HepG2 (cell line): ENCODE data around the gene SKIDA1. TPM values are rescaled to one million over a fixed set of nuclear protein-coding genes. Genes with fewer than 3 reads are reported as not detected.

Experiments used
- CAMTA2 ChIP-seq: sonication (generic); formaldehyde crosslinking; IDR thresholded peaks from 2 replicates; pipeline ENCODE4 v1.4.0; 2020; ENCODE audit warnings: mild to moderate bottlenecking, missing genetic modification reagents, borderline replicate concordance
- KDM5B ChIP-seq: sonication (generic); formaldehyde crosslinking; IDR thresholded peaks from 2 replicates; pipeline ENCODE4 v1.4.0; 2020; ENCODE audit warnings: missing genetic modification reagents, mild to moderate bottlenecking, borderline replicate concordance
- MTERF4 ChIP-seq: sonication (generic); formaldehyde crosslinking; IDR thresholded peaks from 2 replicates; pipeline ENCODE4 v1.8.0; 2023; ENCODE audit warnings: mild to moderate bottlenecking, missing genetic modification reagents
- NFIC ChIP-seq: IDR thresholded peaks from 2 replicates; pipeline ENCODE4 v1.6.1; 2012; ENCODE audit warnings: mild to moderate bottlenecking, low read length, inconsistent platforms
- PBX2 ChIP-seq: IDR thresholded peaks from 2 replicates; pipeline ENCODE4 v1.6.1; 2016; ENCODE audit warnings: control low read depth
- PHF8 ChIP-seq: sonication (generic); formaldehyde crosslinking; IDR thresholded peaks from 2 replicates; pipeline ENCODE4 v1.5.0; 2020; ENCODE audit warnings: missing genetic modification reagents
- POLR2G ChIP-seq: fragments of 200-400 bp; formaldehyde crosslinking; IDR thresholded peaks from 2 replicates; pipeline ENCODE4 v1.6.1; 2018; ENCODE audit warnings: mild to moderate bottlenecking, low read depth, low read length, moderate library complexity
- SMAD3 ChIP-seq: sonication (generic); formaldehyde crosslinking; IDR thresholded peaks from 2 replicates; pipeline ENCODE4 v1.4.0; 2020; ENCODE audit warnings: missing genetic modification reagents
- SNAI1 ChIP-seq: sonication (generic); formaldehyde crosslinking; IDR thresholded peaks from 2 replicates; pipeline ENCODE4 v1.5.0; 2020; ENCODE audit warnings: mild to moderate bottlenecking, missing genetic modification reagents, borderline replicate concordance
- SOX13 ChIP-seq, 3 experiments: fragments of 450-650 bp in 1 of 3; sonication (generic) in 1 of 3; formaldehyde crosslinking in 1 of 3; IDR thresholded peaks in 2 of 3; conservative IDR thresholded peaks in 1 of 3; 2 replicates each; pipeline versions ENCODE4 v1.5.0 to v1.6.1; 2016 to 2020; ENCODE audit warnings: antibody characterized with exemption in 1 of 3, mild to moderate bottlenecking in 1 of 3, missing compliant biosample characterization in 1 of 3, missing genetic modification reagents in 1 of 3, moderate library complexity in 1 of 3
- TBL1XR1 ChIP-seq: fragments of 150-350 bp; IDR thresholded peaks from 2 replicates; pipeline ENCODE4 v1.6.1; 2014; ENCODE audit warnings: borderline replicate concordance, low read length; ENCODE audit not compliant: partially characterized antibody
- TFDP2 ChIP-seq: sonication (generic); formaldehyde crosslinking; IDR thresholded peaks from 2 replicates; pipeline ENCODE4 v1.4.0; 2020; ENCODE audit warnings: missing genetic modification reagents
- ZBTB3 ChIP-seq: sonication (generic); formaldehyde crosslinking; IDR thresholded peaks from 2 replicates; pipeline ENCODE4 v1.4.0; 2020; ENCODE audit warnings: low read depth, mild to moderate bottlenecking, moderate library complexity, missing genetic modification reagents, borderline replicate concordance
- ZBTB39 ChIP-seq: sonication (generic); formaldehyde crosslinking; IDR thresholded peaks from 2 replicates; pipeline ENCODE4 v1.5.0; 2020; ENCODE audit warnings: missing genetic modification reagents
- ZFP41 ChIP-seq: sonication (generic); formaldehyde crosslinking; IDR thresholded peaks from 2 replicates; pipeline ENCODE4 v1.4.0; 2020; ENCODE audit warnings: mild to moderate bottlenecking, missing genetic modification reagents, borderline replicate concordance
- ZMYM2 ChIP-seq: sonication (generic); formaldehyde crosslinking; IDR thresholded peaks from 2 replicates; pipeline ENCODE4 v1.8.0; 2022; ENCODE audit warnings: mild to moderate bottlenecking, missing genetic modification reagents
- ZNF225 ChIP-seq: sonication (generic); formaldehyde crosslinking; IDR thresholded peaks from 2 replicates; pipeline ENCODE4 v1.4.0; 2020; ENCODE audit warnings: mild to moderate bottlenecking, missing genetic modification reagents
- ZNF460 ChIP-seq: sonication (generic); formaldehyde crosslinking; IDR thresholded peaks from 2 replicates; pipeline ENCODE4 v1.5.1; 2020; ENCODE audit warnings: missing genetic modification reagents, mild to moderate bottlenecking, borderline replicate concordance
- ZNF567 ChIP-seq: sonication (generic); formaldehyde crosslinking; IDR thresholded peaks from 2 replicates; pipeline ENCODE4 v1.8.1; 2023; ENCODE audit warnings: mild to moderate bottlenecking, missing genetic modification reagents, borderline replicate concordance
- ZSCAN25 ChIP-seq: sonication (generic); formaldehyde crosslinking; IDR thresholded peaks from 2 replicates; pipeline ENCODE4 v1.8.0; 2022; ENCODE audit warnings: mild to moderate bottlenecking, missing genetic modification reagents
- polyA plus RNA-seq, 8 experiments: library from polyadenylated mRNA; depleted of rRNA in 3 of 8; stranded (reverse) in 7 of 8; unstranded in 1 of 8; fragments of >200 nt; fragmentation: Illumina TruSeq in 4 of 8; extraction: Trizol in 4 of 8; gene quantifications; 2 replicates each; pipeline versions ENCODE4 v1.2.1 to v1.2.3, GENCODE V29; 2011 to 2016; ENCODE audit warnings: low read depth in 4 of 8, missing spikeins in 1 of 8, mixed read lengths in 1 of 8; ENCODE audit not compliant: insufficient read depth in 1 of 8
- total RNA-seq, 5 experiments: library from RNA; depleted of rRNA; stranded (reverse); fragments of >200 nt; fragmentation: Illumina TruSeq; extraction: Trizol; gene quantifications; 2 replicates each; pipeline ENCODE4 v1.2.3, GENCODE V29; 2016; ENCODE audit warnings: low read depth in 1 of 5

SKIDA1 gene
- total and polyA plus RNA-seq, 2 of the 13 experiments (the other 11 are each of a cell fraction or from before 2014, with no cell fraction given) = 0.73 to 1.5 TPM

GRCh38 chr10:21496343-21497176, 28.9 kb downstream of the SKIDA1 start (continued):
- TF ChIP-seq ZFP41 (CRISPR knock-in tag) = 0 out of 2 replicates have a peak, but pooled peaks have one; percentile 20
- peak; percentile 55 for TF ChIP-seq ZBTB3 (CRISPR knock-in tag)
- peak; percentile 64 for TF ChIP-seq PHF8 (CRISPR knock-in tag)
- peak; percentile 76 for TF ChIP-seq POLR2G
- 0 out of 2 replicates have a peak, but pooled peaks have one; percentile 1 for TF ChIP-seq TFDP2
- peak; percentile 63; the same call in 1 of the 2 replicates for TF ChIP-seq ZBTB39
- no peak for TF ChIP-seq ZNF460 (CRISPR knock-in tag)
- TF ChIP-seq CAMTA2 (CRISPR knock-in tag) = peak; percentile 87; the same call in 1 of the 2 replicates
- peak; percentile 28 for TF ChIP-seq ZNF225 (CRISPR knock-in tag)
- TF ChIP-seq SMAD3 (CRISPR knock-in tag) = no peak
- TF ChIP-seq TBL1XR1 = no peak
- peak; percentile 17; the same call in 1 of the 2 replicates for TF ChIP-seq MTERF4 (CRISPR knock-in tag)
- TF ChIP-seq NFIC = no peak
- peak; percentile 82 for TF ChIP-seq KDM5B (CRISPR knock-in tag)
- TF ChIP-seq SOX13 (IDR thresholded peaks at IDR 0.05) = peak; percentile 11; the same call in 1 of the 2 replicates
- TF ChIP-seq SOX13 (CRISPR knock-in tag; conservative IDR thresholded peaks at IDR 0.05 in 1 of 2, IDR thresholded peaks at IDR 0.05 in 1 of 2) = 0 out of 4 replicates have a peak, but pooled peaks of 1 of the 2 experiments have one; percentile 7
- no peak for TF ChIP-seq PBX2 (CRISPR knock-in tag)
- TF ChIP-seq SNAI1 (CRISPR knock-in tag) = no peak
- TF ChIP-seq ZNF567 = peak; percentile 74; the same call in 1 of the 2 replicates
- peak; percentile 97 for TF ChIP-seq ZSCAN25 (CRISPR knock-in tag)
- 0 out of 2 replicates have a peak, but pooled peaks have one; percentile 72 for TF ChIP-seq ZMYM2
